GM12878 (cell line): ENCODE results near the gene CNOT10. TPM values are rescaled to one million over a fixed set of nuclear protein-coding genes. Genes with fewer than 3 reads are reported as not detected.

Source experiments
- ATAC-seq: fragments of 200-7000 bp; cut with Tn5 transposase; 3 replicates; pipeline ENCODE4 v1.9.1; 2020; ENCODE audit warnings: mild to moderate bottlenecking, moderate library complexity
- BruUV-seq: library from RNA; stranded (reverse); fragments of 400-500 nt; replicated peaks from 2 replicates; lab custom pipeline; 2021; lab: Mats Ljungman, UMichigan
- CTCF ChIA-PET: fragments of 300-600 bp; sonication (Branson Sonifier 250); formaldehyde crosslinking; extraction: SDS; loops from one replicate; lab custom pipeline; 2021; ENCODE audit warnings: inconsistent platforms; lab: Yijun Ruan, JAX
- POLR2A ChIA-PET: fragments of 350-600 bp; formaldehyde crosslinking; extraction: SDS; loops from one replicate; lab custom pipeline; 2021; ENCODE audit warnings: inconsistent platforms; lab: Charles Lee
- RAD21 ChIA-PET: fragments of 300-600 bp; sonication (Branson Sonifier 250); formaldehyde crosslinking; loops from one replicate; lab custom pipeline; 2023; ENCODE audit warnings: antibody characterized with exemption; ENCODE audit not compliant: unreplicated experiment; lab: Charles Lee
- SMC1A ChIA-PET: fragments of 300-600 bp; sonication (Branson Sonifier 250); formaldehyde crosslinking; loops from one replicate; lab custom pipeline; 2023; ENCODE audit not compliant: unreplicated experiment, uncharacterized antibody; lab: Charles Lee
- DNase-seq: peaks from one replicate; pipeline ENCODE4 v3.0.0-alpha.2; 2011; ENCODE audit warnings: low read depth, low spot score
- FAIRE-seq: peaks from 3 replicates; lab custom pipeline; 2011; peaks lifted over from hg19 to GRCh38; lab: Jason Lieb, UNC
- H2AFZ ChIP-seq: 2 replicates; pipeline ENCODE4 v1.6.0; 2011; ENCODE audit warnings: low read depth, low read length, control low read depth; ENCODE audit not compliant: control insufficient read depth
- H3K27ac ChIP-seq: 2 replicates; pipeline ENCODE4 v1.5.1; 2011; ENCODE audit warnings: control low read depth; ENCODE audit not compliant: control insufficient read depth, insufficient read depth
- H3K27me3 ChIP-seq, 2 experiments: replicated peaks in 1 of 2; 2 replicates each; pipeline versions ENCODE4 v1.6.0 to v1.6.1; 2011; ENCODE audit warnings: low read length in 1 of 2; ENCODE audit not compliant: control insufficient read depth in 2 of 2, insufficient read depth in 2 of 2
- H3K36me3 ChIP-seq, 2 experiments: 2 replicates each; pipeline ENCODE4 v1.5.1; 2011; ENCODE audit warnings: low read length in 1 of 2; ENCODE audit not compliant: control insufficient read depth in 2 of 2, insufficient read depth in 2 of 2
- H3K4me1 ChIP-seq: 2 replicates; pipeline ENCODE4 v1.6.1; 2011; ENCODE audit warnings: mild to moderate bottlenecking, low read length, moderate library complexity, mixed read lengths; ENCODE audit not compliant: control insufficient read depth, insufficient read depth
- H3K4me2 ChIP-seq: 2 replicates; pipeline ENCODE4 v1.6.0; 2011; ENCODE audit warnings: control low read depth; ENCODE audit not compliant: control insufficient read depth, insufficient read depth
- H3K4me3 ChIP-seq: fragments of 200-600 bp; sonication (generic); 2 replicates; pipeline ENCODE4 v1.5.1; 2016
- H3K79me2 ChIP-seq: 2 replicates; pipeline ENCODE4 v1.6.0; 2011; ENCODE audit warnings: low read length; ENCODE audit not compliant: control insufficient read depth, insufficient read depth
- H3K9ac ChIP-seq: 2 replicates; pipeline ENCODE4 v1.8.0; 2011; ENCODE audit warnings: low read length, control low read depth, mixed read lengths; ENCODE audit not compliant: control insufficient read depth, insufficient read depth
- H3K9me3 ChIP-seq: replicated peaks from 3 replicates; pipeline ENCODE4 v1.5.1; 2011; ENCODE audit warnings: mild to moderate bottlenecking, low read length; ENCODE audit not compliant: control insufficient read depth, insufficient read depth
- H4K20me1 ChIP-seq: 2 replicates; pipeline ENCODE4 v1.6.0; 2011; ENCODE audit not compliant: control insufficient read depth, insufficient read depth
- ATF7 ChIP-seq: fragments of 450-650 bp; IDR thresholded peaks from 2 replicates; pipeline ENCODE4 v1.6.1; 2016; ENCODE audit warnings: low read depth, mild to moderate bottlenecking
- BCLAF1 ChIP-seq: fragments of 450-650 bp; IDR thresholded peaks from 2 replicates; pipeline ENCODE4 v1.6.1; 2017; ENCODE audit warnings: antibody characterized with exemption, mild to moderate bottlenecking, moderate library complexity
- CBFB ChIP-seq: IDR thresholded peaks from 2 replicates; pipeline ENCODE4 v1.6.1; 2016; ENCODE audit warnings: antibody characterized with exemption, low read depth
- CBX5 ChIP-seq: sonication (generic); IDR thresholded peaks from 2 replicates; pipeline ENCODE4 v1.6.1; 2016; ENCODE audit warnings: low read depth, moderate library complexity, mild to moderate bottlenecking, inconsistent platforms
- CREM ChIP-seq: IDR thresholded peaks from 2 replicates; pipeline ENCODE4 v1.6.1; 2014; ENCODE audit warnings: antibody characterized with exemption, low read depth
- IKZF1 ChIP-seq: fragments of 450-650 bp; conservative IDR thresholded peaks from 2 replicates; pipeline ENCODE4 v1.6.1; 2017; ENCODE audit warnings: antibody characterized with exemption, mild to moderate bottlenecking
- NR2C1 ChIP-seq: fragments of 450-650 bp; IDR thresholded peaks from 2 replicates; pipeline ENCODE4 v1.6.1; 2017; ENCODE audit warnings: antibody characterized with exemption, mild to moderate bottlenecking, moderate library complexity
- NRF1 ChIP-seq: conservative IDR thresholded peaks from 2 replicates; pipeline ENCODE4 v1.6.1; 2011; ENCODE audit warnings: mild to moderate bottlenecking, low read depth, low read length, improper control_type of control experiment
- RB1 ChIP-seq: fragments of 450-650 bp; formaldehyde crosslinking; IDR thresholded peaks from 2 replicates; pipeline ENCODE4 v1.6.1; 2017; ENCODE audit warnings: mild to moderate bottlenecking, borderline replicate concordance
- ZNF274 ChIP-seq: IDR thresholded peaks from one replicate; pipeline ENCODE4 v1.8.0; 2011; ENCODE audit not compliant: insufficient read length, insufficient read depth
- ZNF384 ChIP-seq: IDR thresholded peaks from 2 replicates; pipeline ENCODE4 v1.6.1; 2012; ENCODE audit warnings: low read depth, mild to moderate bottlenecking, low read length, improper control_type of control experiment, borderline replicate concordance
- WGBS: methylation state at CpG from one replicate; pipeline ENCODE4 v1.1.6; 2016; ENCODE audit warnings: low lambda C conversion rate; ENCODE audit not compliant: insufficient replicate concordance, insufficient coverage; ENCODE audit errors: missing lambda C conversion rate; 5-methylcytosine and 5-hydroxymethylcytosine counted together
- in situ Hi-C: fragments of 300-500 bp; cut with MboI; formaldehyde crosslinking; loops from 9 replicates; pipeline ENCODE4 v1.14.3; 2018; ENCODE audit warnings: mixed read lengths
- intact Hi-C: fragments of 100-400 bp; cut with micrococcal nuclease; formaldehyde crosslinking; loops from one replicate; pipeline ENCODE4 v1.14.2; 2022; ENCODE audit not compliant: unreplicated experiment
- polyA plus RNA-seq, 11 experiments: library from polyadenylated mRNA; depleted of rRNA in 4 of 11; unstranded in 6 of 11; stranded (reverse) in 5 of 11; fragments of >200 nt; fragmentation: Nextera tagmentation in 4 of 11; fragmentation: Illumina TruSeq in 1 of 11; extraction: Ambion mirVana in 4 of 11; extraction: Trizol in 1 of 11; gene quantifications; 1 replicate in 1 of 11; 2 replicates in 10 of 11; pipeline versions ENCODE4 v1.2.1 to v1.2.3, GENCODE V29; 2011 to 2016; ENCODE audit warnings: inconsistent platforms in 2 of 11, missing spikeins in 2 of 11, low read depth in 1 of 11
- total RNA-seq, 4 experiments: library from RNA; depleted of rRNA in 3 of 4; stranded (reverse); fragments of >200 nt in 3 of 4; fragmentation: Illumina TruSeq in 1 of 4; extraction: Trizol in 1 of 4; gene quantifications; 2 replicates each; pipeline versions ENCODE4 v1.2.1 to v1.2.3, GENCODE V29; 2013 to 2021
- TF ChIP-seq, protein P1 (sequence below), 3 experiments: IDR thresholded peaks in 2 of 3; conservative IDR thresholded peaks in 1 of 3; 2 replicates each; pipeline ENCODE4 v1.5.1; 2011; ENCODE audit warnings: low read depth in 3 of 3, low read length in 3 of 3, mild to moderate bottlenecking in 3 of 3, control low read depth in 2 of 3, moderate library complexity in 2 of 3, inconsistent platforms in 1 of 3, mixed read lengths in 1 of 3; ENCODE audit not compliant: control insufficient read depth in 2 of 3, insufficient read depth in 1 of 3; ENCODE audit errors: extremely low read depth in 1 of 3
- TF ChIP-seq, protein P2 (sequence below): fragments of 450-650 bp; IDR thresholded peaks from 2 replicates; pipeline ENCODE4 v1.6.1; 2016; ENCODE audit warnings: mild to moderate bottlenecking
- TF ChIP-seq, protein P3 (sequence below): fragments of 450-650 bp; IDR thresholded peaks from 2 replicates; pipeline ENCODE4 v1.6.1; 2017; ENCODE audit warnings: low read depth, mild to moderate bottlenecking, moderate library complexity

CNOT10 gene
- total and polyA plus RNA-seq, 10 of the 15 experiments (the other 5 are each of a cell fraction or from before 2014, with no cell fraction given), result 18.2 to 51.9 (median 45.5) TPM

- no peaks in the 10 kb centered on the region for H3K79me2 ChIP-seq
- RAD21 ChIA-PET, result no interaction called here
- intact Hi-C loops, result no loop called here
- WGBS, result 93% methylated on average over 1 of the region's 1 CpG
- H3K4me2 ChIP-seq, result no peak overlapping the region
- no peak for TF ChIP-seq CBX5
- TF ChIP-seq, protein P1, sequence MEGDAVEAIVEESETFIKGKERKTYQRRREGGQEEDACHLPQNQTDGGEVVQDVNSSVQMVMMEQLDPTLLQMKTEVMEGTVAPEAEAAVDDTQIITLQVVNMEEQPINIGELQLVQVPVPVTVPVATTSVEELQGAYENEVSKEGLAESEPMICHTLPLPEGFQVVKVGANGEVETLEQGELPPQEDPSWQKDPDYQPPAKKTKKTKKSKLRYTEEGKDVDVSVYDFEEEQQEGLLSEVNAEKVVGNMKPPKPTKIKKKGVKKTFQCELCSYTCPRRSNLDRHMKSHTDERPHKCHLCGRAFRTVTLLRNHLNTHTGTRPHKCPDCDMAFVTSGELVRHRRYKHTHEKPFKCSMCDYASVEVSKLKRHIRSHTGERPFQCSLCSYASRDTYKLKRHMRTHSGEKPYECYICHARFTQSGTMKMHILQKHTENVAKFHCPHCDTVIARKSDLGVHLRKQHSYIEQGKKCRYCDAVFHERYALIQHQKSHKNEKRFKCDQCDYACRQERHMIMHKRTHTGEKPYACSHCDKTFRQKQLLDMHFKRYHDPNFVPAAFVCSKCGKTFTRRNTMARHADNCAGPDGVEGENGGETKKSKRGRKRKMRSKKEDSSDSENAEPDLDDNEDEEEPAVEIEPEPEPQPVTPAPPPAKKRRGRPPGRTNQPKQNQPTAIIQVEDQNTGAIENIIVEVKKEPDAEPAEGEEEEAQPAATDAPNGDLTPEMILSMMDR (IDR thresholded peaks at IDR 0.05 in 2 of 3, conservative IDR thresholded peaks at IDR 0.05 in 1 of 3; ENCODE audit: control insufficient read depth in 2 of 3, extremely low read depth in 1 of 3, insufficient read depth in 1 of 3, low read depth in 3 of 3, low read length in 3 of 3), result no peak
- TF ChIP-seq NR2C1, result no peak
- TF ChIP-seq, protein P2, sequence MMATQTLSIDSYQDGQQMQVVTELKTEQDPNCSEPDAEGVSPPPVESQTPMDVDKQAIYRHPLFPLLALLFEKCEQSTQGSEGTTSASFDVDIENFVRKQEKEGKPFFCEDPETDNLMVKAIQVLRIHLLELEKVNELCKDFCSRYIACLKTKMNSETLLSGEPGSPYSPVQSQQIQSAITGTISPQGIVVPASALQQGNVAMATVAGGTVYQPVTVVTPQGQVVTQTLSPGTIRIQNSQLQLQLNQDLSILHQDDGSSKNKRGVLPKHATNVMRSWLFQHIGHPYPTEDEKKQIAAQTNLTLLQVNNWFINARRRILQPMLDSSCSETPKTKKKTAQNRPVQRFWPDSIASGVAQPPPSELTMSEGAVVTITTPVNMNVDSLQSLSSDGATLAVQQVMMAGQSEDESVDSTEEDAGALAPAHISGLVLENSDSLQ, result no peak
- TF ChIP-seq, protein P3, sequence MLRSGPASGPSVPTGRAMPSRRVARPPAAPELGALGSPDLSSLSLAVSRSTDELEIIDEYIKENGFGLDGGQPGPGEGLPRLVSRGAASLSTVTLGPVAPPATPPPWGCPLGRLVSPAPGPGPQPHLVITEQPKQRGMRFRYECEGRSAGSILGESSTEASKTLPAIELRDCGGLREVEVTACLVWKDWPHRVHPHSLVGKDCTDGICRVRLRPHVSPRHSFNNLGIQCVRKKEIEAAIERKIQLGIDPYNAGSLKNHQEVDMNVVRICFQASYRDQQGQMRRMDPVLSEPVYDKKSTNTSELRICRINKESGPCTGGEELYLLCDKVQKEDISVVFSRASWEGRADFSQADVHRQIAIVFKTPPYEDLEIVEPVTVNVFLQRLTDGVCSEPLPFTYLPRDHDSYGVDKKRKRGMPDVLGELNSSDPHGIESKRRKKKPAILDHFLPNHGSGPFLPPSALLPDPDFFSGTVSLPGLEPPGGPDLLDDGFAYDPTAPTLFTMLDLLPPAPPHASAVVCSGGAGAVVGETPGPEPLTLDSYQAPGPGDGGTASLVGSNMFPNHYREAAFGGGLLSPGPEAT, result no peak
- TF ChIP-seq ZNF274, result no peak
- TF ChIP-seq BCLAF1, result no peak
- TF ChIP-seq IKZF1, result no peak
- no peak for TF ChIP-seq CBFB
- no peak for TF ChIP-seq CREM
- TF ChIP-seq ZNF384, result no peak
- TF ChIP-seq NRF1, result no peak
- TF ChIP-seq ATF7, result no peak
- no peak for TF ChIP-seq RB1
- H4K20me1 ChIP-seq, result no peaks in the 10 kb centered on the region
- no peak overlapping the region for H2AFZ ChIP-seq
- H3K27ac ChIP-seq, result no peak overlapping the region
- BruUV-seq, result no TSS peak
- no peak overlapping the region for H3K4me3 ChIP-seq
- no peaks in the 10 kb centered on the region for H3K9me3 ChIP-seq
- no peak overlapping the region for H3K9ac ChIP-seq
- in situ Hi-C loops, result no loop called here
- no peak for FAIRE-seq
- CTCF ChIA-PET, result interaction anchor here (2.7 kb wide), 1 partner anchor 17 kb away, joined by 6 read pairs; no protein-coding TSS in a partner anchor
- DNase-seq, result no peak
- POLR2A ChIA-PET, result no interaction called here
- no peaks in the 10 kb centered on the region for H3K4me1 ChIP-seq
- SMC1A ChIA-PET, result interaction anchor here (1.1 kb wide), 1 partner anchor 10 kb away, joined by 6 read pairs; no protein-coding TSS in a partner anchor
- peaks cover 0 to 4% of the 10 kb centered on the region in 2 experiments; a peak in 1 of 4 replicates for H3K36me3 ChIP-seq
- ATAC-seq, result no peak
- H3K27me3 ChIP-seq, result no peaks in the 10 kb centered on the region
Observed at GRCh38 chr3:32751377-32751776, 66.4 kb downstream of the CNOT10 start.
